Stimulated activated CD8-positive, alpha-beta memory T cell treated with anti-CD3 and anti-CD28 coated beads, Interleukin-15, amount 100 ng/mL, for 48 hours (primary cell): Measurements from ENCODE around the gene SENP2.
"Not testable (repeated sequence)": the region's sequence is repeated elsewhere in the genome, so short reads cannot be mapped to it uniquely, and the experiment has no call there.

Experiments
- DNase-seq, 2 donors: peaks; one replicate each; pipeline ENCODE4 v3.0.0-alpha.2; 2020; ENCODE audit warnings: low read depth in 2 of 2

The SENP2 gene

GRCh38 chr3:185586686-185587039 is 568 bp downstream of the SENP2 start:
- no peak for DNase-seq

- no peak for DNase-seq
These were observed 8.0 kb downstream of the SENP2 start for GRCh38 chr3:185594073-185594472.

DNA sequence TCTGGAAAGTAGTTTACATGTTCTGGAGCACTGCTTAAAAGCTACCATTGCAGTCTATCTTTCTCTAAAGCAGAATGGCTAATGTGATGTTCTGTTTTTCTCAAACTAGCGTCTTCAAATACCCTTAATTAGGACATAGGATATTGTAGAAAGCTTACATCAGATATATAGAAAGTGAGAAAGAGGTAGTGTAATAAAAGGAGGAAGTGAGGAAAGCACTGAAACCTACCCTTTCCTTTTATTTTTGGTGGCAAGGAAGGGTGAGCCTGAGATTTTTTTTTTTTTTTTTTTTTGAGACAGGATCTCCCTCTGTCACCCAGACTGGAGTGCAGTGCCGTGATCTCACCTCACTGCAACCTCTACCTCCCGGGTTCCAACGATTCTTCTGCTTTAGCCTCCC is 9.4 kb downstream of the SENP2 start:
- DNase-seq = no peak

GRCh38 chr3:185605566-185605965 is 19.5 kb downstream of the SENP2 start:
- no peak for DNase-seq

GRCh38 chr3:185606196-185606595 is 20.1 kb downstream of the SENP2 start:
- no peak for DNase-seq

- no peak for DNase-seq
These were observed 26.9 kb downstream of the SENP2 start for GRCh38 chr3:185613016-185613415.

- no peak for DNase-seq
These were observed 38.0 kb downstream of the SENP2 start for GRCh38 chr3:185623939-185624665.

DNA sequence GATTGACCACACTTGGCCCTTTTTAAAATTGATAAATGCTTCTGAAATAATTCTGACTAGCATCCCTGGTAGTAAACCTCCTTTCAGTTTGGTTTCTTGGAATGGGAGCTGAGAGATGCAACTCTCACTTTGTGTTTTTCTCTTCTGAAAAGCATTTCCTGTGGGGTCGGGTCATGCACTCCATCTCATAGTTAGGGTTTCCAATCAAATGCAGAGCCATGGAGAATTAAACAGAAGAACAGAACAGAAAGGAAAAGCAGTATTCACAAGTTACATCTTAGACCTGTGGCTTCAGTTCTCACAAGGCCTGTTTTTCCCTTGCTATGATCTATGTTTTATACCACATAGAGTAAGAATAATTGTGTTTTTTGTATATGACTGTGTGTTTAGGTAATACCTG is 39.7 kb downstream of the SENP2 start:
- no peak for DNase-seq

DNA sequence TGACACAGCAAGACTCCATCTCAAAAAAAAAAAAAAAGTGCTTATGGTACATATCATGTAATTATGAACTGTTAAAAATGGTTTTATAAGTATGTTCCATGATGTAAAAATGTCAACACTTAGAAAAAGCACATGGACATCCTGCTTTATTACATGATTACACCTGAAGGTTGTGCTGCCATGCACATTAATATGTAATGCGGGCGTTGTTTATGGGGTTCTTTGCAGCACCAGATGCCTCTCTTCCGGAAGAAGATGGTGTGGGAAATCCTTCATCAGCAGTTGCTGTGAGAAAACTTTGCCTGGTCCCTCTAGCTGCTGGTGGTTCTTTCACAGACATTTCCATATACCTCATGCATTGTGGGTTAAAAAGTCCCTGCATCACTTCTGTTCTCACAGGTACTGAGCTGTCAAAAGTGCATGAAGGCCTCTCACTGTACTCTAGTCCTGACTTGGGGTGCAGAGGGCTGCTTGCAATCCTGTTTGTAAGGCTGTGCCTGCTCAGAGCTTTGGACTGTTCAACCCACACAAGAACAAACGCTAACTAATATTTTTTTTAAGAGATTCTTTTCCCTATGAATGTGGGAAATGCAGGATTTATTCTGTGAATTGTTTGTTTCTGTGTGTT is 43.6 kb downstream of the SENP2 start:
- DNase-seq = no peak

DNA sequence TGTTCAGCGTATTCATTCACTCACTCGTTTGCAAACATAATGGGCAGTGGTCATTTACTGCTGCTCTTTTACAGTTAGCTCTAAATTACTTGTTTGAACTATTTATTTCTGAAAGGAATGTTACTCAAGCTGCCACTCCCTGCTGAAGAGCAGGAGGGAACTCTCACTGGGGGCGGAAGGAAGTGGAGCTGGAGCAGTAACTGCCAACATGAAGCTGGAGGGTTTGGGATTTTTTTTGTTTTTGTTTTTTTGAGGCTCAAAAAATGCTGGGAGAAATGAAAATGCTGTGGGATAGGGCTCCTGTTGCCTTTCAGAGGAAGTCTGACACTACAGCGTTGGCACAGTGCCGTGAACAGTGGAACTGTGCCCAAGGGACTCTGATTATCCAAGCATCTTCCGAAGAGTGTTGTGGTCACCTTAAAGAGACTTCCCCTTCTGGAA is 44.1 kb downstream of the SENP2 start:
- DNase-seq = no peak

- DNase-seq = no peak
These were observed 45.0 kb downstream of the SENP2 start for GRCh38 chr3:185631108-185631507.

DNA sequence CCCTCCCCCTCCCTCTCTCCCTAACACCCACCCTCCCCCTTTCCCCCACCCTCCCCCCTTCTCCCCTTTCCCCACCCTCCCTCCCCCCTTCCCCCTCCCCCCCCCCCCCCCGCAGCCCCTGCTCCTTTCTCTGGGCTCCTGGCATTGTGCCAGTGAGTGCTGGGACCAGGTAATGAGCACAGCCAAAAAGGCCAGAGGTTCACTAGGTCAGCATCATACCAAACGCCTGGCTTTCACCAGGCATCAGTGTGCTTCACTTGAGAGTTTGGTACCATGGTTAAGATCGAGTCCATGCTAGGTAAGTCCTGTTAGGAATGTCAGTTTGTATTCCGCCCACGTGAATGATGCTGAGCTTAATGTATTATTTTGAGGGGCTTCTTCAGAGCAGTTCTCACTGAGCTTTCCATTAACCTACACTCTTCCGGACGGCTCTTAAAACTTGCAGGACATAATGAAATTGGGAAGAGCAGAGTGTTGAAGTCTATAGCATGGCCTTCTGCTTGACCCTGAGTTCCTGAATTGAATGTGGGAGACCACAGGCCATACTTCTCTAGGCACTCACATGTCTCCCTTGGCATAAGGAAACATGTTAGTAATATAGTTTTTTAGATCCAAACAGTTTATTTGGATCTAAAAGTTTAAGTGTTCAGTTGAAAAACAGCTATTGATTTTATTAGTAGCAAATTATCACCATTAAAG is 45.6 kb downstream of the SENP2 start:
- DNase-seq = no peak

DNA sequence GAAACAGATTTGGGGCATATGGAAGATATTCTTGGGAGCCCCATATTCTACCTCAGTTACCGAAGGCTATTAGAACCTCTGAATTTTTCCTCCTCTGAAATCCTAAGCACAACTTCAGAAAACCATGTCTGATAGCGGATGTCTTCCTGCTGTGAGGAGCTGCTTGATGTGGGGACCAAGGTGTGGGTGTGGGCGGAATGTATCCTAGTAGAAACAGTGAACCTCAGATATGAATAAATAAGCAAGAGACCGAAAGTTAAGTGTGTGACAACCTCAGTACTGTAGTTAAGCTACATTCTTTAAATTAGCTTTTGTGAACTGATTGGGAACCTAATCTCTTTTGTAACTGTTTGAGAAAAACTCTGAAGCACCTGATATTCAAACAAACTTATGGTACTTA is 46.9 kb downstream of the SENP2 start:
- no peak for DNase-seq

DNA sequence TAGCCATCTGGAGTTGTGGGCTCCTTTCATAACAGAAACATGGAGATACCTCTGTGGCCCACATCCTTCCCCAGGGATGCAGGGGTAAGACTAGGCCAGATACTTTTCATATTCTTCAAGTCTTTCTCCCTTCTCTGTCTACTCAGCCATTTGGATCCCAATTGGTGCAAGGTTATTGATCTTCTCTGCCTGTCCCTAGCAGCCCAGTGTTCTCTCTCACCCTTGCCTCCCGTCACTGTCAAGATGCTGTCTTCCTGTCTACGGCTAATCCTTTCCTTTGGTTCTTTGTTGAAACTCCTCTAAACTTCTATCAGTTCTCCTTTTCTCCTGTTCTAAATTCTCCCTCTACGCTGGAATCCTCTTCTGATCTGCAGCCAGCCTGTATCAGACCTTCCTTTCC is 51.3 kb downstream of the SENP2 start:
- DNase-seq = no peak

GRCh38 chr3:185638651-185639050 is 52.6 kb downstream of the SENP2 start:
- DNase-seq = not testable (repeated sequence)

GRCh38 chr3:185639632-185640206 is 53.6 kb downstream of the SENP2 start:
- no peak for DNase-seq

DNA sequence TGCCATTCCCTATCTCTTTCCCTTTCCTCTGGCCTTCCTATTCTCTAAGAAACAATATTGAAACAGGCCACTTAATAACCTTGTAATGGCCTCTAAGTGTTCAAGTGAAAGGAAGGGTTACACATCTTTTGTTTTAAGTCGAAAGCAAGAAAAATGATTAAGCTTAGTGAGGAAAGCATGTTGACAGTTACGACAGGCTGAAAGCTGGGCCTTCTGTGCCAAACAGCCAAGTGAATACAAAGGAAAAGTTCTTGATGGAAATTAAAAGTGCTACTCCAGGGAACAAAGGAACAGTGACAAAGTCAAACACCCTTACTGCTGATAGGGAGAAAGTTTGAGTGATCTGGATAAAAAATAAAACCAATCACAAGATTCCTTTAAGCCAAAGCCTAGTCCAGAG is 54.2 kb downstream of the SENP2 start:
- no peak for DNase-seq

DNA sequence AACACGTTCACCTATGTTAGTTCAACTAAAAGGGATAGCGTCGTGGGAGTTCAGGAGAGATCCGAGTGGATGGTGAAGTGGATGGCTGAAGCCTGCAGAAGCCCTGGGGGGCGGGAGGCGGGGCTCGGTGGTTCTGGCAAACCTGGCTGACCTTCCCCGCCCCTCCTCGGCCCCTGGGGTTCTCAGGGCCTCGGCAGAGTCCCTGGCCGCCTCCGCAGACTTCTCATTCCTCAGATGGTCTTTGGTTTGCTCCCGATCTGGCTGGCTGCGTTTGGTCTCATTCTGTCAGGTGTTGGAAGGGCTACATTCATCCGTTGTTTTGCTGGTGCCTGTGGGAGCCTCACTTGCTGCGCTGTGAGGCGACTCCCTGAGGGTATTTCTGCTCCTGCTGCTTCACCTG is 59.1 kb downstream of the SENP2 start:
- DNase-seq = not testable (repeated sequence)

GRCh38 chr3:185645596-185646381 is 59.7 kb downstream of the SENP2 start:
- no peak for DNase-seq

GRCh38 chr3:185646382-185647133 is 60.5 kb downstream of the SENP2 start:
- no peak for DNase-seq
